Stimulated activated CD8-positive, alpha-beta memory T cell treated with anti-CD3 and anti-CD28 coated beads, Interleukin-7, amount 100 ng/mL, for 1 hour (primary cell): ENCODE results near the gene CHID1.

Experiments
- DNase-seq, 2 donors: peaks; one replicate each; pipeline ENCODE4 v3.0.0-alpha.2; 2020; ENCODE audit warnings: low read depth in 2 of 2

The CHID1 gene

GRCh38 chr11:933142-933851 lies 22.7 kb upstream of the CHID1 start:
- no peak for DNase-seq

GRCh38 chr11:932435-932834 lies 21.8 kb upstream of the CHID1 start:
- DNase-seq, result no peak

DNA sequence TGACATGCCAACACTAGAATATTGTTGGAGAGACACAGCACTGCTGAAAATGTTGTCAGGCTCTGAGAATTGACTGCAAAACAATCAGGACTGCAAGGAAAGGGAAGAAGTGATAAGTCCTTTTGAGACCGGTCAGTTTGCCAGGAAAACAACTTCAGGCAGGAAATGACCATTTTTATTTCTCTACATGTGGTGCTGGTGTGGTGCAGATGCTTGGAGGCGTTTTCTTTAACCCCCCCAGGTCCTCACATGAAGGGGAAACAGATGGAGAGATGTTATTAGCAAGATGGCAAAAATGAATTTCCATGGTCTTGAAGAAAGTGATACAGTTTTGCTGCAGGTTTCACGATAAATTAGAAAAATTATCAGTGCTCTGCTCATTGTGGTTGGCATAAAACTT lies 20.8 kb upstream of the CHID1 start:
- no peak for DNase-seq

GRCh38 chr11:929405-929804 lies 18.8 kb upstream of the CHID1 start:
- DNase-seq, result no peak

DNA sequence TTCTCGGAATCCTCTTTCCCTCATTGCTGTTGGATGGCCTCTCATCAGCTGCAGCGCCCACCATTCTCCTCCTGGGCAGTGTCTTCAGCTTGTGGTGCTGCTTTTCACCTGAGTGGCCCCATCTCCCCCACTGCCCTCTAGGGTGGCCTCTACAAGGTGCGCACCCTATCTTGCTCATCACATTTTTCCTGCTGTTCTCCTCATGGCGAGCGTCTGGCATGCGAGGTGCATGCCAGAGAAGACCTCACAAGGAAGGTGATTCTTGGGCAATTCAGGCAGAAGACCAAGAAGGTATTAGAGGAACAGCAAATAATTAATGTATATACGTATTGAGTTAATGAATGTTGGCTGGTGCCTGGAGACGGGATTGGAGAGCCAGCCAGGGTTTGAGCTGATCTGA lies 18.2 kb upstream of the CHID1 start:
- no peak for DNase-seq

GRCh38 chr11:927871-928270 lies 17.3 kb upstream of the CHID1 start:
- DNase-seq, result no peak

DNA sequence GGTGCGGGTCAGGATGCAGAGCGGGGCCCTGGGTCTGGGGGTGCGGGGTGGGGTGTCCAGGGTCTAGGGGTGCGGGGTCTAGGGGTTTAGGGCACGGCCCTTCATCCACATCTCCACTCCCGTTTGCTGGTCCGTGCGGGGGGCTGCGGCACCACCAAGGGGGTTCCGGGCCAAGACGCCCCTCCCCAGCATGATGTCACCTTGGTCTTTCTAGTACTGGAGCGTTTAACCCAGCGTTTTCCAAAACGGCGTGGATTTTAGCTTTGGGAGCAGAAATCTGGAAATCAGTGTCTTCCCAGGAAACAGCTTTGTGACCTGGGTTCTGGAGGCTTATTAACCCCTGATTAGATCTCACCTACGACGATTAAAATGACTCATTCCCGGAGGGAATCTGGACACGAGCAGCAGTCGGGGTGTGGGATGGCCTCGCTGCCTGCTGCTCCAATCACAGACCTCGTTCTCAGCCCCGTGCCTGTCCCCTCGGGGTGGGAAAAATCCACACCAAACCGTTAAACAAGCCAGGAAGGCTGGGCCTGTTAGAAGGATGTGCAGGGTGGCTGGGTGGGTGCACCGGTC lies 15.8 kb upstream of the CHID1 start:
- no peak for DNase-seq

GRCh38 chr11:925496-926301 lies 15.1 kb upstream of the CHID1 start, which contains the start of gene AP2A2:
AP2A2 (plus strand) TSS chr11:925870; CDS start chr11:926022, 152 bp downstream.
- DNase-seq, result peak; percentile 79 to 80

GRCh38 chr11:925158-925495 lies 14.5 kb upstream of the CHID1 start:
- no peak for DNase-seq

- no peak for DNase-seq
Observed at GRCh38 chr11:924406-925157, 14.0 kb upstream of the CHID1 start.

DNA sequence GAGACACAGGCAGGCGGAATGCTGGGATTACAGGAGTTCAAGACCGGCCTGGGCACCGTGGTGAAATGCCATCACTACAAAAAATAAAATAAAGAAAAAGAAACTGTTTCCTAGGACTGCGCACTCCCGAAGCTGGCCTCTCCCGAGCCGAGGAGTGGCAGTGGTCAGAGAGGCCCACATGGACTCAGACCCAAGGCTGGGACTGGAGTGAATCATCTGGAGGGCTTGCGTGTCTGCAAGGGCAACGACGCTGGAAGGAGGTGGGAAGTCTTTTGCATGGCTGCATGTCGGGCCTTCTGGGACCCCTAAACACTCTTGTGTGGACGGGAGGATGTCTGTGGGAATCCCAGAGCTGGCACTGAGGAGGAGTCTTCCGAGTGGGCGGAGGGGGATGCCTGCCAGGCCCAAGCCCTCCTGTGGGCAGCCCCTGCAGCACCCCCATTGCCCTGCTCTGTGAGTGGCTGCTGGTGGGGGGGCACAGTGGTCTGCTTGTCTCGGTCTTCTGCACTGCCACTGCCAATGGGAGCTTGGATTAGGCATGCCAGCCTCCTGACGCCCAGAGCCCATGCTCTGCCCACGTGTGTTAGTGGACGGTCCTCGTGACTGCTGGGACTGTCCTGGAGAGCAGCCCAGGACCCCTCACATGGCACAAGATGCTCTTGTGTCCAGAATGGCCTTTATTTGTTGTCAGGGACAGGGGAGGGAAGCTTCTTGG lies 13.2 kb upstream of the CHID1 start:
- no peak for DNase-seq

DNA sequence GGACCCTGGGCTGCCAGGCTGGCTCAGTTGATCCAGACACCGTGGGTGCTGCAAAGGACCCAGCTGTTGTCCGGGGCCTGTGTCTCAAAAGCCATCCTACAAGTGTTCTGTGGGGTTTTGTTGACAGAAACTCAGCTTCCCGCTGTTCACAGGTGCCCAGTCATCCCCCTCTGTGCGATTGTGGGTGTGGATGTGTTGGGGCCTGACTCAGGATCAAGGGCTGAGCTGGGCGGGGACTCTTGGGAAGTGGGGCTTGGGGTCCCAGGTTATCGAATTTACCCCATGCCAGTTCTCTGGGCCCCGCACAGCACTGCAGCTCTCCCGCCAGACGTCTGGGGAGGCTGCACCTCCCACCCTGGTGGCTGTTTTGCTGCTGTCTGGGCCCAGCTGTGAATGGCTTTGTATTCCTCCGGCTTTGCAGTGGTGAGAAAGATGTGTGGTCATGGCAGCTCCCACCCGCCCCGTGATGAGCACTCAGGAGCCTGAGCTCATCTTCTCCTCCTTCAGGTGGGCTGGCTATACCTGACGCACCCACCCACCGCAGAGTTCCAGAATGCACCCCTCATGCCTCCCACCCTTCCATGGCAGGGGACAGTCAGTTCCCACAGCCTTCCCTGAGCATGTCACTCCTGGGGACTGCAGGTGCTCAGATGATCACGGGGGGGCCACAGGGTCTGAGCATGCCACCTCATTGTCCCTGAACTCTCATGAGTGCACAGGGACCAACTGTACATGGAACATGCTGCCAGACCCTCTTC lies 11.5 kb upstream of the CHID1 start:
- no peak for DNase-seq

GRCh38 chr11:917426-917825 lies 6.8 kb upstream of the CHID1 start:
- no peak for DNase-seq

- DNase-seq, result no peak
Observed at GRCh38 chr11:914747-915501, 4.3 kb upstream of the CHID1 start.

GRCh38 chr11:914204-914603 lies 3.6 kb upstream of the CHID1 start:
- no peak for DNase-seq

DNA sequence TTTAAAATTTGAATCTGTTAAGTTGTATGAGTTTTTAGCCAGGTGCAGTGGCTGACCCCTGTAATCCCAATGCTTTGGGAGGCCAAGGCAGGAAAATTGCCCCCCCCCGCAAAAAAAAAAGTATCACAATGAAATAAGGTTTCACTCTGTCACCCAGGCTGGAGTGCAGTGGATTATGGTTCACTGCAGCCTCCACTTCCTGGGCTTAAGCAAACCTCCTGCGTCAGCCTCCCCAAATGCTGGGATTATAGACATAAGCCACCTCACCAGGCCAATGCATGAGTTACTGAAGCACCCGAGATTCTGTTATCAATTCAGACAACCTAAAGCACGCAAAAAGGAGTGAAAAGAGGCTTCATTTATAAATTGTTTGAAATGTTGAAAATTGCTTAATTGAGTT lies 2.4 kb upstream of the CHID1 start:
- DNase-seq, result no peak

DNA sequence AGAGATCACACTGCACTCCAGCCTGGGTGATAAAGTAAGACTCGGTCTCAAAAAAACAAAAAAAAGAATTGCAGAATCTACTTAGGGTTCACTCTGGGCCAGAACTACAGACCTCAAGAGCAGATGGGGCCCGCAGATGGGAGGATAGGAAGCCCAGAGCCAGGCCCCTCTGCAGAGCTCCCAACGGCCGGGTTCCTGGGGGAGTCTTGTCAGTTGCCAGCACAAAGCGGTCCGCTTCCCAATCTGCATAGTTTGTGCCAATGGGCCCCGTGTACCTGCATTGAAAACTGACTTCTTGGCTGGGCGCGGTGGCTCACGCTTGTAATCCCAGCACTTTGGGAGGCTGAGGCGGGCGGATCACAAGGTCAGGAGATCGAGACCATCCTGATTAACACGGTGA lies 1.7 kb upstream of the CHID1 start:
- DNase-seq, result no peak

GRCh38 chr11:911890-912219 lies 1.2 kb upstream of the CHID1 start:
- DNase-seq, result no peak

GRCh38 chr11:911031-911889 lies 650 bp upstream of the CHID1 start:
- DNase-seq, result no peak
